Kidney epithelial cell (primary cell): ENCODE measurements around the gene SEMA3E. TPM values are rescaled to one million over a fixed set of nuclear protein-coding genes. Genes with fewer than 3 reads are reported as not detected.

ENCODE experiments used
- DNase-seq: peaks from one replicate; pipeline ENCODE4 v3.0.0-alpha.2; 2010; ENCODE audit warnings: low read depth
- H3K27me3 ChIP-seq: 2 replicates; pipeline ENCODE4 v1.6.0; 2011; ENCODE audit warnings: low read length; ENCODE audit not compliant: control insufficient read depth, insufficient read depth
- H3K36me3 ChIP-seq: 2 replicates; pipeline ENCODE4 v1.5.1; 2011; ENCODE audit warnings: low read length; ENCODE audit not compliant: control insufficient read depth, insufficient read depth
- H3K4me3 ChIP-seq: 2 replicates; pipeline ENCODE4 v1.5.1; 2011; ENCODE audit warnings: low read depth, mild to moderate bottlenecking, control low read depth, low read length
- total RNA-seq: library from RNA; depleted of rRNA; stranded (reverse); fragments of >200 nt; gene quantifications from 2 replicates; pipeline ENCODE4 v1.2.3, GENCODE V29; 2015
- TF ChIP-seq, protein P1 (sequence below): IDR thresholded peaks from 2 replicates; pipeline ENCODE4 v1.5.1; 2011; ENCODE audit warnings: mild to moderate bottlenecking, moderate library complexity, low read length, control low read depth, inconsistent platforms; ENCODE audit not compliant: insufficient read depth, poor library complexity, severe bottlenecking

The SEMA3E gene
- total RNA-seq, 1 donor from 2014 or later, result not detected

- TF ChIP-seq, protein P1, sequence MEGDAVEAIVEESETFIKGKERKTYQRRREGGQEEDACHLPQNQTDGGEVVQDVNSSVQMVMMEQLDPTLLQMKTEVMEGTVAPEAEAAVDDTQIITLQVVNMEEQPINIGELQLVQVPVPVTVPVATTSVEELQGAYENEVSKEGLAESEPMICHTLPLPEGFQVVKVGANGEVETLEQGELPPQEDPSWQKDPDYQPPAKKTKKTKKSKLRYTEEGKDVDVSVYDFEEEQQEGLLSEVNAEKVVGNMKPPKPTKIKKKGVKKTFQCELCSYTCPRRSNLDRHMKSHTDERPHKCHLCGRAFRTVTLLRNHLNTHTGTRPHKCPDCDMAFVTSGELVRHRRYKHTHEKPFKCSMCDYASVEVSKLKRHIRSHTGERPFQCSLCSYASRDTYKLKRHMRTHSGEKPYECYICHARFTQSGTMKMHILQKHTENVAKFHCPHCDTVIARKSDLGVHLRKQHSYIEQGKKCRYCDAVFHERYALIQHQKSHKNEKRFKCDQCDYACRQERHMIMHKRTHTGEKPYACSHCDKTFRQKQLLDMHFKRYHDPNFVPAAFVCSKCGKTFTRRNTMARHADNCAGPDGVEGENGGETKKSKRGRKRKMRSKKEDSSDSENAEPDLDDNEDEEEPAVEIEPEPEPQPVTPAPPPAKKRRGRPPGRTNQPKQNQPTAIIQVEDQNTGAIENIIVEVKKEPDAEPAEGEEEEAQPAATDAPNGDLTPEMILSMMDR, result no peak
- H3K27me3 ChIP-seq, result no peaks in the 10 kb centered on the region
- H3K36me3 ChIP-seq, result no peaks in the 10 kb centered on the region
- DNase-seq, result no peak
- H3K4me3 ChIP-seq, result no peak overlapping the region
These were observed 131.8 kb downstream of the SEMA3E start for GRCh38 chr7:83517035-83517700.

- no peak for DNase-seq
- H3K36me3 ChIP-seq, result no peaks in the 10 kb centered on the region
- no peak overlapping the region for H3K4me3 ChIP-seq
- H3K27me3 ChIP-seq, result no peaks in the 10 kb centered on the region
- TF ChIP-seq, protein P1, result no peak
These were observed 134.0 kb downstream of the SEMA3E start for GRCh38 chr7:83514977-83515376.

DNA sequence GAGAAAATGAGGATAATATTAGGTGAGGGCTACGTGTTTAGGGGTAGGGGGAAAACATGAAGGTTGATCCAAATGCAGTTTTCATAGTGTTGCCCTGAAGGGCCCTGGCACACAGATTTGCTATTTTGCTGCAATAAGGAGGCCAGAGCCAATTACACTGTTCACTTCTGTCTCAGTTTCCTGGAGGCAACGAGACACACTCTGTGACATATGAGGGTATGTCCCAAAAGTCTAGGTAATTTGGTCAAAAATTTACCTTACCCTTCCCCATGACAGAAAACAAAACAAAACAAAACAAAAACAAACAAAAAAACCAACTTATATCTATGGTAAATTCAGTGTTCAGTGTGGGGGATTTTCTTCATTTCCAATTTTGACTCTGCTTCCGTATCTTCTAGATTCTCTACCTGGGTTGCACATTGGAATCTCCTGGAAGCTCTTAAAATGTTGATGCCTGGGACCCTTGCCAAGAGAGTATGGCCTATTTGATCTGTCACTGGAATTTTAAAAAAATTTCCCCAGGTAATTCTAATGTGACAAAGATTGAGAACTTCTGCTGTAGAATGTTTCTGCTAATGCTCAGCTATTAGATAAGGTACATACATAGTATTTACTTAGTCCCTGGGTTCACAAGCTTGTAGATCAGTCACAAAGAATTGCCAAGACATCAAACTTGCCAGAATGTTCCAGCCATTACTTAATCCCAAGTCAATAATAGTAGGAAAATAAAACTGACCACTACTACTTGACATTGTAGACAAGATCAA is 139.5 kb downstream of the SEMA3E start:
- no peak for DNase-seq
- TF ChIP-seq, protein P1, result no peak
- no peaks in the 10 kb centered on the region for H3K27me3 ChIP-seq
- H3K4me3 ChIP-seq, result no peak overlapping the region
- no peaks in the 10 kb centered on the region for H3K36me3 ChIP-seq

DNA sequence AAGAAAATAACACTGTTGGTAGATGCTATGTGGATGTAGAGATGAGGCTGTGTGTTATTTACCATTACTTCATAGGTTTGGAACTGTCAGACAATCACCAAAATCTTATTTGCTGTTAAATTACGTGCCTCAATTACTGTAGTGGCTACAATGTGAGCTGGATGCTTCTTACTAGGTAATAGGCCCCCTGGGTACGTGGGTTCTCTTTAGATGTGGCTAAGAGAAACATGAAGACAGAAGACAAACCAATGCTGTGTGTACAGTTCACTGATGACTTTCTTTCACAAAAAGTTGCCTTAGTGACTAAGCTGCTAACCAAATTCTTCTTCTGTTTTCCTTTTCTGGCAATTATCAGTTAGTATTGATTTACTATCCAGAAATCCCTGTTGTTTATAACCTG is 144.6 kb downstream of the SEMA3E start:
- TF ChIP-seq, protein P1, result no peak
- H3K27me3 ChIP-seq, result no peaks in the 10 kb centered on the region
- H3K36me3 ChIP-seq, result no peaks in the 10 kb centered on the region
- DNase-seq, result no peak
- H3K4me3 ChIP-seq, result no peak overlapping the region

DNA sequence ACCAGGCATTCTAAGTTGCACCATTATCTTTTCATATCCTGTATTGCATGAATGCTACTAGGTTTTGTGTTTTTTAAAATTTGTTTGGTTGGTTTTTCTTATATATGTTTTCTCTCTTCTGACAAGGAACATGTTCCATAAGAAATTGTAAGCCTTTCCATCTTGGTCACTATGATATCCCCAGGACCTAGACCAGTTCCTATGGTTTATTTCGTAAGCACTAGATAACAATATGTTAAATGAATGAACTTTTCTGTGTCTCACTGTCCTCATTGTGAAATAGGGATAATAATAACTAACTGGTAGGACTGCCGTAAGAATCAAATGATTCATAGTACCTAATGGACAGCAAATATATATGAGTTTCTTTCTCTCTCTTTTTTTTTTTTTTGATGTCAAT is 146.3 kb downstream of the SEMA3E start:
- no peaks in the 10 kb centered on the region for H3K27me3 ChIP-seq
- H3K4me3 ChIP-seq, result no peak overlapping the region
- DNase-seq, result no peak
- no peaks in the 10 kb centered on the region for H3K36me3 ChIP-seq
- TF ChIP-seq, protein P1, result no peak

DNA sequence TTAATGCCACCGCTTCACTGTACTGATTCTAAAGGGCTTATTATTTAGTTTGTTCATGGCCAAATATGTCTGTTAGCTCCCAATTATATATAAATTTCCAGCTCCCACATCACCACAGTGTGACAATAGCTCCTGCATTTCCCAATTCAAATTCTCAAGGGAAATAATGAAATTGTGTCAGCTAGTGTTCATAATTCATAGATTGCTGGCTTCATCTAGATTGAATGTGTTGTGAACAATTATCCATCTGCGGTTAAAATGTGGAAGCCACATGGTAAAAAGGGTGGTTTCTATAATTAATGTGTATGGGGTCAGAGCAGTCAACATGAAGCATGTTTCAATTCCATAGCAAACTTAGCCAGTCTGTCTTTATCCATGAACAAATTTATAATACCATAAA is 154.3 kb downstream of the SEMA3E start:
- Histone ChIP-seq H3K27me3 (no peaks in the 10 kb centered on the region), H3K36me3 (no peaks in the 10 kb centered on the region), H3K4me3 (no peak overlapping the region)
- DNase-seq, result no peak
- TF ChIP-seq, protein P1, result no peak
